NCI-H1092 (cell line): Measurements from ENCODE around the gene CCNY.

Source experiments
- DNase-seq: peaks from one replicate; lab custom pipeline; 2025; lab: John Stamatoyannopoulos, UW

The CCNY gene

GRCh38 chr10:35452847-35453246 is 116.5 kb downstream of the CCNY start:
- no peak for DNase-seq

DNA sequence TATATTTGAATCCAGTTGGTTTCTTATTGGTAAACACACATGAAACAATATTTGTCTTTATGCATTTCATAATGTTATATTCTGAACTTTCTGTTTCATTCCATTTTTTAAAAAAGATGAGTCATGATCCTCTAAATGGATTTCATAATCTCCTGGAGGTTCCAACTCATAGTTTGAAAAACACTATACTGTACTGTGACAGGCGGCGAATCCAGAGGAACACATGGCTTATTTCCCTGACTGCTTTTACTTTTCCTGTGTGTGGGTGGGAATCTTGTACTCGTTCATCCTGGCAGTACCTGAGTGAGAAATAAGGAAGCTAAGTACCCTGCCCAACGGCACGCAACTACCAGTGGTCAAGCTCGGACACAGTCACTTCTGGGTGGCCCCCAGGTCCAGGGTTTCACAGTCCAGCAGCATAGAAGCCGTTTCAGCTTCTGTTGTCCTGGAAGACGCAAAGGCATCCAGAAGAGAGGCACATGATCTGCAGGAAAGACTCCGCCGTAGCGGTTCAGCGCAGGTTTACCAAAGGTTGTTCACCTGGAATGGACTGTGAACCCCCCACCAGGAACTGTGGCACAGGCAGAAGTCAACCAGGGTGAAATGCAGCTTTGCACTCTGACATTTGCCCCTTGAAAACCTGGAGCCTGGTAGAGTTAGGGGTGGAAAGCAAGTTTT is 117.7 kb downstream of the CCNY start:
- DNase-seq = no peak

- no peak for DNase-seq
These were observed 119.9 kb downstream of the CCNY start for GRCh38 chr10:35456153-35456720.

- no peak for DNase-seq
These were observed 120.5 kb downstream of the CCNY start for GRCh38 chr10:35456784-35457183.

- DNase-seq = no peak
These were observed 122.5 kb downstream of the CCNY start for GRCh38 chr10:35458500-35459448.

DNA sequence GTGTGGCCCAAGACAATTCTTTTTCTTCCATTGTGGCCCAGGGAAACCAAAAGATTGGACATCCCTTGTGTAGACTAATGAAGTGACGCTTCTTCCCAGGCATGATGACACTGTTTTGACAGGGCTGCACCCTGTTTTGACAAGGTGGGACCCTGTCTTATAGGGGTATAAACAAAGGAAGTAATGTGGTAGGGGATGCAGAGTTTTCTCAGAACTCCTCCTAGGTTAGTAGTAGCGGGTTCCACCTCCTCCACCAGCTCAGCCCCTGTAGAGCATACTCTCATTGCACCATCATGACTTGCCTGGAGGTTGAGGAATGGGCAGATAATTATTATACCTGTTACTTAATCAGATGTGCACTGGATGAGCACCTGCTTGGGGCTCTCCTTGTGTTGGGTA is 123.1 kb downstream of the CCNY start:
- DNase-seq = no peak

DNA sequence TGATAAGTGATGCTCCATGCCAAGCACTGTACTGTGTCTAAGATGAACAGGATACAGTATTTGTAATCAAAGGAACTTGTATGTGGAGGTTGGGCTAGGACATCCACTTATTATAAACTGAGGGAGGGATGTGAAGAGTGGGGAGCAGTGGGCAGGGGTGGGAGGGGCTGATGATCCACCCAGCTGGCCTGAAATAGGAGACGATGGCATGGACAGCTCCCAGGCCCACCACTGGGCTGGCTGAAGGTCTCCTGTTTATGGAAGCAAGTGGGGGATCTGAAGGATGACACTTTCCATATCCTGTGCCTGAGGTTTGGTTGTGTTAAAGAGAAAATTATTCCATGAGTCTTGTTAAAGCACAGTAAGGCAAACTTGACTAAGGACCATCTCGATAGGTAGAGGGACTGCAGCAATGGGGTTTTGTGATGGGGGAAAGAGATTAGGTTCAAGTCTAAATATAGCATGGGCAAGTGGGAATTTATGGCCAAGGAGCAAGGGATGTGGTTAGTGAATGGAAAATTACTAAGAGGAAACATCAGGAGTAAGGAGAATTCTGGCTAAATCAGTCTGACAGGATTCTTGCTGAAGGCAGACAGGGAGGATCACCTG is 124.6 kb downstream of the CCNY start:
- DNase-seq = no peak

DNA sequence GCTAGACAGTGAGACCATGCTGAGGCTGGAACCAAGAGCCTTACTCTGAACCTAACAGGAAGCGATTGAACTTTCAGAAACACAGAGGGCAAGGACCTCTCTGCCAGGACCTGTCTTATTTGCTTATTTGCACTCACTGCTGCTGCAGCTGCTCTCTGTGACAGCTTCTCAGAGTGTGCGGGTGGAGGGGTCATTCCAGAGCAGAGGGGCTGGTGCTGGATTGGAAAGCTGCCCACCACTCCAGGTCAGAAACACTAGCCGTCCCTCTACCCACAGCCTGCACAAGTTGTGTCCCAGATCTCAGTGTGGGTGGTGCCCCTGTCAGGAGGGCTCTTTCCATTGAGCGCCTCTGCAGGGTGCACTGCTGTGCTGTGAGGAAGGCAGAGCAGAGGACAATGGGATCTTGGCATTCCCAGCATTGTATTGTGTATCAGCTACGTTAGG is 126.2 kb downstream of the CCNY start:
- DNase-seq = no peak

DNA sequence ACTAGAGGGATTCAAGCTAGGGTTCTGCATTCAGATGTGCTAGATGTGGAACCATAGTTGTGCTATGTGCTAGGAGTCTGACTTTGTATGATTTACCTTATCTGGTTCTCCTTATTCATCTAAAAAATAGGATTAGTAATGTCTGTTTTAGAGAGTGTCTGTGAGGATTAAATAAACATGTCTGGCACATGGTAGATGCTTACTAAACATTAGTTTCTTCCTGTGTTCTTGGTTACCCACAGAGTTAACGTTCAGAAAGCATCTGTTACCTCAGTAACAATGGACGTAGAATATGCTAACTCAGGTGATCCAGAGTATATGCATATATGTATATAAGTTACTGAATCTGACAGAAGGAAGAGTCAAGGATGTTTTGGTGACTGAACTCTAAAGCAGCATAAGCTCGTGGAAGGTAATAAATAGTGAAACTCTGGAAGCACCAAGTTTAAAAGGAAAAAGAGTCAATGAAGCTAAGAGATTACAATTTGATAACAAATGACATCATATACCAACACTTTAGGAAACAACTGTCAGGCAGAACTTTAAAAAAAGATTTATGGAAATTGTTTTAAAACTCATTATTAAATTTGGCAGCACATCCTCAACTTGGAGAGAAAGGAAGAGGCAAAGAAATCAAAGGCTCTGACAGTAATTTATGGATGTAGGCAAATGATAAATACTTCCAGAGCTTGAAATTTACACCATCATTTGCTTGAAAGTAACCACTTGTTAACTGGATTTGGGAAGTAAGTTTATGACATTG is 127.0 kb downstream of the CCNY start:
- no peak for DNase-seq

DNA sequence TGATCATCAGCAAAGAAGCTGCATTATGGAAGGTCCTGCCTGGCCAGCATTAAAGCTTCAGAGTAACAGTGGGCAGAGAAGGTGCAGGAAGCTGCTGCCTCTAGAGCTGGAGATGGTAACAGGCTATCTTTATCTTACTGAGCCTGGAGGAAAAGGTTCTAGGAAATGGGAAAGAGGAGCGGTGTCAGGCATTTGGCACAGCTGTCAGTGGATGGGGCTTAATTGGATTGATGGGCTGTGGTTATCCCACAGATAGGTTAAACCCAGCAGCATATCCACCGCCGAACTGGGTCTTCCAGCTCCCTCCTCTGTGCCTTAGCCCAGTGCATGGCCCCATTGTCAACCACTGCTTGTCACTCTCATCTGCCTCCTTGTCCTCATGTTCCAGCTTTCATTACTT is 127.6 kb downstream of the CCNY start:
- no peak for DNase-seq

GRCh38 chr10:35464825-35465456 is 128.6 kb downstream of the CCNY start:
- no peak for DNase-seq

DNA sequence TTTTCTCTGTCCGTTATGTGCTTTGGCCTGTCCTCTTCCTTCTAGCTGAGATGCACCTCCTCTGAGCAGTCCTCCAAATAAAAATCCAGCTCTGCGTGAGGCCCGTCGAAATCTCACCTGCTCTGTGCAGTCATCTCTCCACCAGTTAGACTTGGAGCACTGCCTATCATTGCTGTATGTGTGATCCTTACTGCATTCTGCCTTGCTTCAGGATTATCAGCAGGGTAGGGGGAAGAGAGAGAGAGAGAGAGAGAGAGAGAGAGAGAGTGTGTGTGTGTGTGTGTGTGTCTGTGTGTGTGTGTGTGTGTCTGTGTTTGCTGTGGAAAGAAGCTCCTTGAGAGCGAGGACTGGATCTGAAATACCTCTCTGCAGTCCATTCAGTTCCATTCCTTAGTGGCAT is 129.4 kb downstream of the CCNY start:
- DNase-seq = no peak

DNA sequence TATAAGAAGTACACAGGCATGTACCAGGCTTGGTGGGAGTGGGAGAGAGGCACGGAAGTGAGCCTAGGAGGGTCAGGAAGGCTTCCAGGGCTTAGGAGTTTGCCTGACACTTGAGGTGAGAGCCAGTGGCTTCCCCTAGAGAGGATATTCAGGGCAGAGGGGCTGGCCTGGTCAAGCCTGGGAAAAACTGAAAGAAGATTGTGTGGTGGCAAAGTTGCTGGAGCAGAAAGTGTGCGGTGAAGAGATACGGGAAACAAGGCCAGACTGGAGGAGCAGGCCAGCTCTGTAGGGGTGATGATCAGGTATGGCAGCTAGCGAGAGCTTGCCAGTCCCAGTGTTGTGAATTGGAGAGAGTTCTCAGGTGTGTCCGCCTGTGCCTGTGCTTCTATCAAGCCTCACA is 129.9 kb downstream of the CCNY start:
- DNase-seq = no peak

GRCh38 chr10:35466661-35467060 is 130.4 kb downstream of the CCNY start:
- DNase-seq = no peak

DNA sequence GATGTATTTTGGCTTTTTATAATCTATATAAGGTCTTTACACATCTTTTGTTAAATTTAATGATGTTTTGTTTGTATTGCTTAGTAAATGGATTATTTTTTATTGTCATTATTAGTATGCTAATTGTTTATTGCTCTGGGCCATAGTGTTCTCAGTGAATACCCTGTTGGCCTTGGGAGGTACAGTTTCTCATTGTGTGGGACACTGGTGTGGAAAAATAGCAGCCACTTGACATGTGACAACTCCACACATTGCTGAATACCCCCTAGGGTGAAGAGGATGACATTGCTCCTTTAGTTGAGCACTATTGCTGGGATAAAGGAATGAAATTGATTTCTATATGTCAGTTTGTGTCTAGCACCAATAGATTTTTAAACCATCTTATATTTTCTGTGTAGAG is 130.9 kb downstream of the CCNY start:
- DNase-seq = no peak

DNA sequence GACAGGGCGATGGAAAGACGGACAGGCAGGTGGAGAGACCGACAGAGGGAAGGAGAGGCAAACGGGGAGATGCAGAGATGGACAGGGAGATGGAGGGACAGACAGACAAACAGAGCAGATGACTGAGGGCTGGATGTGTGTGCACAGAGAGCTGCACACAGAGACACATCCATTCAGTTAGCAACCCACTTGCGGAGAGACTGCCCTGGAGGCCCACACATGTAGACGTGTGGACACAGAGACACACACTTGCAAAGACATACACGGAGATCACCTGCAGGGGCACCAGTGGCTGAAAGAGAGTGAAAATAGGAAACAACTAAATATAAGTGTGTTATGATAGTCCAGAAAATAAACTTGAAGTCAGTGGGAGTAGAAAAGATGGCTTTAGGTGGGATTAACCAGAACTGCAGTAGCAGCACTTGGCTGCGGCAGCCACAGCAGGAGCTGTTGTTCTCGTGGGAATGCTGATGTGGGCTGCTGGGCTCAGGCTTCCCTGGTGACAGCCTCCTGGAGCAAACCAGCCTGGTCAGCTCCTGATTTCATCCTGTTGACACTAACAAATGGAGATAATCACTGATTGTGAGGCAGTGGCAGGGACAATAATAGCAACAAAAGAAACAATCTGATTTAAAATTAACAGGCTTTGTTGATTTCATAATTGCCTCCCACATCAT is 134.1 kb downstream of the CCNY start:
- no peak for DNase-seq

DNA sequence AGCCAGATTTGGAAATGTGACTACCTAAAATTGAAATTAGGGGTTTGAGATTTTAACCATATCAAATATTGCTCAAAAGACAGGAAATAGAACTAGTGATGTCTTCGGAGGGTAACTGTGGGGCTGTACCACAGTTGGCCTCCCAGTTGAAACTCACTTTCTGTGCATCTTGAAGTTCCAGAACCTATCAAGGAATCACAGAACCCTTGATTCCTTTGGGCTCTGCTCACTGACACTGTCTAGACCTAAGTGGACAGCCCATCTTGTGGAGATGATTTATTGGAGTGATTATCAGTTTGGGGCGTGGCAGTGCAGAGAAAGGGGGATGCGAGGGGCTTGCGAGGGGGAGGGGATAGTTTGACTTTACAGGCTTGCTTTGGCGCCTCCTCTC is 134.6 kb downstream of the CCNY start:
- no peak for DNase-seq

- no peak for DNase-seq
These were observed 135.1 kb downstream of the CCNY start for GRCh38 chr10:35471435-35471834.

- DNase-seq = no peak
These were observed 143.8 kb downstream of the CCNY start for GRCh38 chr10:35480142-35480541.

- DNase-seq = no peak
These were observed 145.1 kb downstream of the CCNY start for GRCh38 chr10:35481413-35481812.
